Left hindlimb (tissue), 1 donor: ENCODE measurements around the gene NUP58.
A peak's percentile ranks its signal among the peaks of the same experiment; 100 is the strongest.

Source experiments
- DNase-seq: peaks from one replicate; pipeline ENCODE4 v3.0.0-alpha.2; 2018

The NUP58 gene, protein sequence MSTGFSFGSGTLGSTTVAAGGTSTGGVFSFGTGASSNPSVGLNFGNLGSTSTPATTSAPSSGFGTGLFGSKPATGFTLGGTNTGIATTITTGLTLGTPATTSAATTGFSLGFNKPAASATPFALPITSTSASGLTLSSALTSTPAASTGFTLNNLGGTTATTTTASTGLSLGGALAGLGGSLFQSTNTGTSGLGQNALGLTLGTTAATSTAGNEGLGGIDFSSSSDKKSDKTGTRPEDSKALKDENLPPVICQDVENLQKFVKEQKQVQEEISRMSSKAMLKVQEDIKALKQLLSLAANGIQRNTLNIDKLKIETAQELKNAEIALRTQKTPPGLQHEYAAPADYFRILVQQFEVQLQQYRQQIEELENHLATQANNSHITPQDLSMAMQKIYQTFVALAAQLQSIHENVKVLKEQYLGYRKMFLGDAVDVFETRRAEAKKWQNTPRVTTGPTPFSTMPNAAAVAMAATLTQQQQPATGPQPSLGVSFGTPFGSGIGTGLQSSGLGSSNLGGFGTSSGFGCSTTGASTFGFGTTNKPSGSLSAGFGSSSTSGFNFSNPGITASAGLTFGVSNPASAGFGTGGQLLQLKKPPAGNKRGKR

DNA sequence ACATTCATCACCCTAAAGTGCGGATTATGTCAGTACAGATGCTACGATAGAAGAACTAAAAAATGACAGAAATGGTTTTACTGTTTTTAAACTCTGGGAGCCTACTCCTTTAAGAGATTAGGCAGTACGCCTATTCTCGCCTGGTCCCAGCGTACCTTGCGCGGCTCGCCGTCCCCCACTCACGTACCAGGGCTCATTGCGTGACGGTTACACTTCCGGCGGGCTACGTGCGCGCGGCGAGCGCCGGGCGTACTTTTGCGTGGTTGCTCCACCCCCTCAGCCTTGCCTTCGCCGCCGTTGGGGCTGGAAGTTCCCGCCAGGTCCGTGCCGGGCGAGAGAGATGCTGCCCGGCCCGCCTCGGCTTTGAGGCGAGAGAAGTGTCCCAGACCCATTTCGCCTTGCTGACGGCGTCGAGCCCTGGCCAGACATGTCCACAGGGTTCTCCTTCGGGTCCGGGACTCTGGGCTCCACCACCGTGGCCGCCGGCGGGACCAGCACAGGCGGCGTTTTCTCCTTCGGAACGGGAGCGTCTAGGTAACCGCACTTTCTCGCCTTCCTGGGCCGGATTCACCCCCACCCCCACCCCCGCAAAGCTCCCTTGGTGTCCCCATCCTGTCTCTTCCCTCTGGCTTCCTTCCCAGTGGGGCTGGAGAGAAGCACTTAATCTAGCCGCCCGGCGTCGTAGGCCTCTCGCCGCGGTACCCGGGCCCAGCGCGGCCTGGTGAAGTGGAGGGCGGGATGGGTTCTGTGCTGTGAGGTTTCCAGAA, at the start of gene NUP58:
TSS of gene NUP58 (plus strand) at position 279 of the 767 bp plus-strand sequence. CDS start at position 428, 149 bp downstream.
- DNase-seq, result peak; percentile 96

DNA sequence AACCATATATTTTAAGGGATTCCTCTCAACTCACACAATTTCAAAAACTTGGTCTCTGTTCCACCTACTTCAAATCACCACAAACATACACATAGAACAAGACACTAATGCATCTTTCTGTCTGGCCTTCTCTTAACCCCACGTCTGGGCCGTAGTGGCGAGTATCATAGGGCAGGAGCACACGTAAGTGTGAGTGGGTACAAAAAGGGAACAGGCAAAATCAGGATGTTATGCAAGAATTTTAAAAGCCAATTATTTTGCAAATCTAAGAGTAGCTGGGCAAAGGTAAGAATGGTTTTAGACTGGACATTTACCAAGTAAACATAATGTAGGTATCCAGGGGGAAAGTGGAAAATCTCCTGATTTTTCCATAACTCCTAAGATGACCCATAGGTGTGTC, 49.2 kb upstream of the NUP58 start:
- DNase-seq, result no peak

- DNase-seq, result no peak
Measured at GRCh38 chr13:25252752-25253151, 48.7 kb upstream of the NUP58 start.

GRCh38 chr13:25253702-25254101, 47.7 kb upstream of the NUP58 start:
- DNase-seq, result no peak

GRCh38 chr13:25262261-25262660, 39.2 kb upstream of the NUP58 start:
- DNase-seq, result no peak

DNA sequence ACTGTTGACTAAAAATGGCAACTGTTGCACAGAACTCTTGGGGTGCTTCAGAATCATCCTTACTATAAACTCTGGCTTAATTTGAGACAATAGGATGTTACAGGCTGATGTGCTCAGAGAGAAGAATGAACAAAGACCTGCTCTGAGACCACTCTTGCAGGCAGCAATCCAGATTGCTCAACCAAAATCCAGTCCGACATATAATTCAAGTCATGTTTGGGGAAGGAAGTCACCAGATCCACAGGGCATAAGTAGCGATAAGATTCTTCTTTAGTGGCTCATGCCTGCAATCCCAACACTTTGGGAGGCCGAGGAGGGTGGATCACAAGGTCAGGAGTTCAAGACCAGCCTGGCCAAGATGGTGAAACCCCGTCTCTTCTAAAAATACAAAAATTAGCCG, 34.7 kb upstream of the NUP58 start:
- no peak for DNase-seq

DNA sequence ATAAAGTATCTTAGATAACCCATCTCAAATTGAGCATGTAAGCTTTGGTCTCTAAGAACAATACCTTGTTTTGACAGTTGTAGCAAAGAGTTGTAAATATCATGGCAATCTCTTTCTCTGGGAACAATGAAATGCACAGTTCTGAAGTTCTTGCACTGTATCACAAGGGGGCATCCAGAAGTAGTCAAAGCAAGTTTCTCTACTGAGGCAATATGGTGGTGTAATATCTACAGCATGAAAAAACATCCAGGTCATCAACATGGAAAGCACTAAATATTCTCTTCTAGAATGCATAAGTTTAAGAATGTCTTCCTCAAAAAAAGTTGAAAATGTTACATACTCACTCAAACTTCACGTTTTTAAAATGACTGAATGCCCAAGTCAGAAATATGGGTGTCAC, 33.7 kb upstream of the NUP58 start:
- DNase-seq, result no peak

DNA sequence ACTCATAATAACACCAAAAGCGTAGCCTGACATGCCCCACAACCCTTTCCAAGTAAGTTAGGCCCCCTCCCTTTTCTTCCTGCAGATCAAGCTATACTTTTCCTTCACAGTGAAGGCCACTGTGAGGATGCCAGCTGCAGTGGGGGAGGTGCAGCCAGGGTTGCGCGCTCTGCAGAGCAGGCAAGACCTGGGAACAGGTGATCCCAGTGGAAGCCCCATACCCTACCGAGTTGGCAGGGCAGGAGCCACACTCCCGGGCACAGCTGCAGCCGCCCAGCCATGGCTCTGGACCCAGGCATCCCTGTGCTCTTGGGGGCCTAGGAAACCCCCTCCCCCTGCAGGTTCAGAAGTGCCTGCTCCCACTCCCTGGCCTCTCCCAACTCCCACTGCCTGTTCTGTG, 32.9 kb upstream of the NUP58 start:
- DNase-seq, result no peak

GRCh38 chr13:25276748-25277147, 24.7 kb upstream of the NUP58 start:
- no peak for DNase-seq

GRCh38 chr13:25280396-25280795, 21.0 kb upstream of the NUP58 start:
- DNase-seq, result no peak

- no peak for DNase-seq
Measured at GRCh38 chr13:25281193-25281934, 20.1 kb upstream of the NUP58 start.

DNA sequence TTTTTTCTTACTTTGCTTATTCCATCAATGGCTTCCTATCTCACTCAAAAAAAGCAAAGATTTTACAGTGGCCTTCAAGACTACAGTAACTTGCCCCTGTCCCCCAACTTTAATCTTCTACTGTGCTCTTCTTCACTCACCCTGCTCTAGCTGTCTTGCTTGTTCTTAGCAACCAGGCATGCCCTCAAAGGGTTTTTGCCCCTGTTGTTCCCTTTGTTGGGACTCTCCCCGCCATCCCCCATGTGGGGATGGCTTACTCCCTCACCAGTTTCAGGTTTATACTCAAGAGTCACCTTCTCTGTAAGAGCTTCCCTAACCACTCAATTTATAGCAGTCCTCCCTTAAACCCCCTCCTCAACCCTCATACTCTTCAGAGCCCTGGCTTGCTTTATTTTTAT, 19.5 kb upstream of the NUP58 start:
- no peak for DNase-seq

DNA sequence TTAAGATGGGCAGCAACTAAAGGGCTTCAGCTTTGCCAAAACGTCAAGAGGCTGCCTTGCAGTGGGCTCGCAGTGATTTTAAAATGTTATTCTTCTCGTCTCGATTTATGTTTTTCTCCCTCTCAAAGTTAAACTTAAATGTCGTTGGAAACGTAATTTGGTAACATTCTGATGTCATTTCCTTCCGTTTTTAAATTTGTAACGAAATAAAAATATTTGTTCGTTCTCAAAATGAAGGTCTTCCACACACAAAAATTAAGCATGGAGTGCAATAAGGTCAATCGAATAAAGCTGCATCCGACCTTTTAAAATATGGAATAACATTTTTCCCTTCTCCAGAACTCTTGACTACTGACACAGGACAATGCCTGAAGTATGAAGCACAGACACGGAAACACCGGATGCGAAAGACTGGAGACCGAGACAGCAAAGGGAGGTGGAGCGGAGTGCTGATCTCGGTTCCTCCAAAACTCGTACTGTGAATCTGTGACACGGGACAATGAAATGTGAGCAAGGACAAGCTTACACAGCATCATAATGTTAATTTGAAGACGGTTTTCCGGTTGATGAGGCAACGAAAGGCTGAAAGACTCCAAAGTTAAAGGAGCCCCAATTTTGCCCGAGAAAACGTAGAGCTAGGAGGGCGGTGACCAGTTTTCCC, 15.0 kb upstream of the NUP58 start:
- peak; percentile 44 for DNase-seq

- DNase-seq, result peak; percentile 96
Measured at GRCh38 chr13:25286969-25287961, 14.2 kb upstream of the NUP58 start, which contains the start of gene MTMR6. Gene MTMR6 (minus strand): TSS chr13:25287488. CDS start chr13:25287247, 241 bp downstream.

DNA sequence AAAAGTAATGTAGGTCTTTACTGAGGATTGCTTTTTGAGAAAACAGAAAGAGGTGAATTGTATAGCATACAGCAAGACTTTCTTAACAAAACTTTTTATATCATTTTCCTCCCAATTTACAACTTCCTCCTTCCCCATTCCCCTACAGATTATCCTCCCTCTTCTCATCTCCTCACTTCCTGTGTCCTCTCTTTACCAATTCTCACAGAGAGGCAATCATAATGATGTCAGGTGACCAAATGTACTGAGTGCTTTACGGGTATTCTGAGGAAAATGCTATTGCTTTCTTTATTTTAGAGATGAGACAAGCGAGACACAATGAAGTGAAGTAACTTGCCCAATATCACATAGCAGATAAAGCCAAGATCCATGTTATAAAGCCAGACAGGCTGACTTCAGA, 12.5 kb upstream of the NUP58 start:
- no peak for DNase-seq

GRCh38 chr13:25291691-25292090, 9.7 kb upstream of the NUP58 start:
- DNase-seq, result no peak

GRCh38 chr13:25292301-25292700, 9.1 kb upstream of the NUP58 start:
- no peak for DNase-seq

DNA sequence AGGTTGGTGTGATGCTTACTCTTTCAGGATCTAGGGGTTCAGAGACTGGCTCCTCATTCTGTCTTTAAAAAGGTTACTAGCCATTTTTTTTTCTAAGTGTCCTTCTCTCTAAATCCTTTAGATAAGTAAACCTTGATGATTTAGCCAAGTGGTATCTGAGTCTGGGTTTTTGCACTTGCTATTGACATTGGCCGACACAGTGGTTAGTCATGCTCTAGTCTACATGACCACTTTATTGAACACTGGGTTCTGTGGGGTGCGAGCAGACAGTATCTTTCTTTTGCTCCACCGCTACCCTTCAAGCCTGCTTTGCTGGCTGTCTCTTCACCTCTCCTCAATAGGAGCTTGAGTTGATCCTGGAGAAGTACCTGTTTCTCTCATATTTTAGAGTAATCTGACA, 6.2 kb upstream of the NUP58 start:
- DNase-seq, result no peak

- DNase-seq, result no peak
Measured at GRCh38 chr13:25295701-25296100, 5.7 kb upstream of the NUP58 start.

DNA sequence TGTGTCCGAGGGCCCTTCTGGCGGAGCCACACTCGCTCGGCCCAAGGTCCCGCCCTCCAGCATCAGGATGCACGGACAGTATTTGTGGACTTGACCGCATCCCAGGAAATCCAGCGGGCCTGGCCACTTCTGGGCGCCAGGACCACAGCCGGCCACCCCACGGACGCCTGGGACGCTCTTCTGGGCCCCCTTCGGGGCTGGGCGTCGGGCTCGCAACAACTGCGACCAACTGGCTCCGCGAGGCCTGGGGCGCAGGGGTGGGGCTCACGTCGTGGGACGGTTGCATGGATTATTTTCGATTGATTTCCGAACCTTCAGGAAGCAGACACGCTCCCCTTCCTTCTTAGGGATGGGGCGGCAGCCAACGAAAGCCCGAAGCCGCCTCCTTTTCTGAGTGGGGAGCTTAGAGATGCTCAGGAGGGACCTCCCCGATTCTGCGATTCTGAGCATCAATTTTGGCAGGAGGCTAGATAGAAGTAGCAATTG, 521 bp upstream of the NUP58 start:
- DNase-seq, result peak; percentile 66

DNA sequence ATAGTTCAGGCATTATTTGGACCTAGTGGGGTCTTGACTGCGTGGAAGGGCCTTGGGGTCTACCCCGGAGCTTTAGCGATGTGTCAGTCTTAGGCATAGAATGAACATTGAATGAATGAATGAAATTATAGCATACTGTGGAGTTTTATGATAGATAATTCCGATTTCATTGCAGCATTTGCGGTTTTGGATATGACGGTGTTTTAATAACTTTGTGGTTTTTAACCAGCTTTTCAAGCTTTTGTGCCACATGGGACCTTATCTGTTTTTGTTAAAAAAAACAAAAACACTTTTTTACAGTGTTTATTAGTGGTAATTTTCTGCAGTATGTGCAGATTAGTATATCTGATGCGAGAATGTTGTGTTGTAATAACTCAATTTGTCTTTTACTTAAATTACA, 696 bp downstream of the NUP58 start:
- no peak for DNase-seq
